PFSK-1 (cell line): ENCODE results near the gene GRK4.

Source experiments
- POLR2AphosphoS5 ChIP-seq: IDR thresholded peaks from 2 replicates; pipeline ENCODE4 v1.6.1; 2012; ENCODE audit warnings: low read depth, mild to moderate bottlenecking, control low read depth, low read length, moderate library complexity
- SIN3A ChIP-seq: IDR thresholded peaks from 2 replicates; pipeline ENCODE4 v1.6.1; 2012; ENCODE audit warnings: mild to moderate bottlenecking, low read length, moderate library complexity, borderline replicate concordance; ENCODE audit not compliant: insufficient read depth
- TF ChIP-seq, protein P1 (sequence below), 2 experiments: IDR thresholded peaks; 2 replicates each; pipeline versions ENCODE4 v1.6.1 to v1.8.0; 2011 to 2012; ENCODE audit warnings: low read depth in 2 of 2, low read length in 2 of 2, control low read depth in 1 of 2, inconsistent platforms in 1 of 2, mild to moderate bottlenecking in 1 of 2, moderate library complexity in 1 of 2; ENCODE audit not compliant: insufficient read depth in 1 of 2

DNA sequence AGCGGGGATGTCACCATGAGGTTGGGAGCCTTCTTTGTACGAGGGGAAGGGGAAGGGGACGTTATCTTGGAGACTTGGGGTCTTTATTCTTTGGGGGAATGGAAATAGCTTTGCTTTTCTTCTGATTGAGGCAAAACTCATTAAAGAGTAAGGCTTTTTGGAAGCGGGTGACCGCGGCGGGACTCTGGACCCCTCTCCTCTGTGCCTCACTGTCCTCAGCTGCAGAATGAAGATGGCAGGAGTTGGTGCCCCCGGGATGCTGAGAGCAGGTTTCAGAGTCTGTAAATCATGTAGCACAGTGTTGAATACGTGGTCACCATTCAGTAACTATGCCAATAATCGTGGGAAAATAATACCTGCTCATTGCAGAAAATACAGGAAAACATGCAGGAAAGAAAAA is 78.9 kb downstream of the GRK4 start:
- TF ChIP-seq POLR2AphosphoS5 (no peak), SIN3A (no peak)
- TF ChIP-seq, protein P1, sequence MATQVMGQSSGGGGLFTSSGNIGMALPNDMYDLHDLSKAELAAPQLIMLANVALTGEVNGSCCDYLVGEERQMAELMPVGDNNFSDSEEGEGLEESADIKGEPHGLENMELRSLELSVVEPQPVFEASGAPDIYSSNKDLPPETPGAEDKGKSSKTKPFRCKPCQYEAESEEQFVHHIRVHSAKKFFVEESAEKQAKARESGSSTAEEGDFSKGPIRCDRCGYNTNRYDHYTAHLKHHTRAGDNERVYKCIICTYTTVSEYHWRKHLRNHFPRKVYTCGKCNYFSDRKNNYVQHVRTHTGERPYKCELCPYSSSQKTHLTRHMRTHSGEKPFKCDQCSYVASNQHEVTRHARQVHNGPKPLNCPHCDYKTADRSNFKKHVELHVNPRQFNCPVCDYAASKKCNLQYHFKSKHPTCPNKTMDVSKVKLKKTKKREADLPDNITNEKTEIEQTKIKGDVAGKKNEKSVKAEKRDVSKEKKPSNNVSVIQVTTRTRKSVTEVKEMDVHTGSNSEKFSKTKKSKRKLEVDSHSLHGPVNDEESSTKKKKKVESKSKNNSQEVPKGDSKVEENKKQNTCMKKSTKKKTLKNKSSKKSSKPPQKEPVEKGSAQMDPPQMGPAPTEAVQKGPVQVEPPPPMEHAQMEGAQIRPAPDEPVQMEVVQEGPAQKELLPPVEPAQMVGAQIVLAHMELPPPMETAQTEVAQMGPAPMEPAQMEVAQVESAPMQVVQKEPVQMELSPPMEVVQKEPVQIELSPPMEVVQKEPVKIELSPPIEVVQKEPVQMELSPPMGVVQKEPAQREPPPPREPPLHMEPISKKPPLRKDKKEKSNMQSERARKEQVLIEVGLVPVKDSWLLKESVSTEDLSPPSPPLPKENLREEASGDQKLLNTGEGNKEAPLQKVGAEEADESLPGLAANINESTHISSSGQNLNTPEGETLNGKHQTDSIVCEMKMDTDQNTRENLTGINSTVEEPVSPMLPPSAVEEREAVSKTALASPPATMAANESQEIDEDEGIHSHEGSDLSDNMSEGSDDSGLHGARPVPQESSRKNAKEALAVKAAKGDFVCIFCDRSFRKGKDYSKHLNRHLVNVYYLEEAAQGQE (IDR thresholded peaks at IDR 0.05; ENCODE audit: insufficient read depth in 1 of 2, low read depth in 2 of 2, low read length in 2 of 2): no peak
